Calu3 (cell line): Measurements from ENCODE around the gene CUTA. TPM values are rescaled to one million over a fixed set of nuclear protein-coding genes. Genes with fewer than 3 reads are reported as not detected.

Source experiments
- BruUV-seq: library from RNA; stranded (reverse); fragments of 400-500 nt; replicated peaks from 2 replicates; lab custom pipeline; 2021; lab: Mats Ljungman, UMichigan
- CTCF ChIA-PET: fragments of 300-600 bp; sonication (Branson Sonifier 250); formaldehyde crosslinking; loops from one replicate; lab custom pipeline; 2022; ENCODE audit warnings: antibody characterized with exemption; lab: Charles Lee
- DNase-seq: peaks from one replicate; pipeline ENCODE4 v3.0.0; 2022
- H3K27ac Mint-ChIP-seq: one replicate; pipeline ENCODE4 v1.8.0; 2022; ENCODE audit warnings: mixed read lengths; ENCODE audit not compliant: unreplicated experiment
- H3K27me3 Mint-ChIP-seq: one replicate; pipeline ENCODE4 v1.8.0; 2022; ENCODE audit warnings: mixed read lengths; ENCODE audit not compliant: unreplicated experiment
- H3K36me3 Mint-ChIP-seq: one replicate; pipeline ENCODE4 v1.8.0; 2022; ENCODE audit warnings: mild to moderate bottlenecking, moderate library complexity, mixed read lengths; ENCODE audit not compliant: insufficient read depth, unreplicated experiment
- H3K4me1 Mint-ChIP-seq: one replicate; pipeline ENCODE4 v1.8.0; 2022; ENCODE audit warnings: mild to moderate bottlenecking, low read depth, mixed read lengths; ENCODE audit not compliant: unreplicated experiment
- H3K4me3 Mint-ChIP-seq: one replicate; pipeline ENCODE4 v1.8.0; 2022; ENCODE audit warnings: mild to moderate bottlenecking, low read depth, moderate library complexity, mixed read lengths; ENCODE audit not compliant: unreplicated experiment
- H3K9me3 Mint-ChIP-seq: one replicate; pipeline ENCODE4 v1.8.0; 2022; ENCODE audit warnings: low read depth, mixed read lengths; ENCODE audit not compliant: unreplicated experiment
- intact Hi-C: fragments of 100-400 bp; cut with micrococcal nuclease; formaldehyde crosslinking; loops from one replicate; pipeline ENCODE4 v1.10.0; 2022; ENCODE audit not compliant: unreplicated experiment
- total RNA-seq: library from RNA; stranded (reverse); gene quantifications from 2 replicates; pipeline ENCODE4 v1.2.3, GENCODE V29; 2022
- TF ChIP-seq, protein P1 (sequence below): fragments of 200-600 bp; IDR thresholded peaks from one replicate; pipeline ENCODE4 v1.8.0; 2022; ENCODE audit warnings: antibody characterized with exemption; ENCODE audit not compliant: unreplicated experiment

Gene CUTA
- total RNA-seq, 1 experiment from 2014 or later, result 172 TPM

DNA sequence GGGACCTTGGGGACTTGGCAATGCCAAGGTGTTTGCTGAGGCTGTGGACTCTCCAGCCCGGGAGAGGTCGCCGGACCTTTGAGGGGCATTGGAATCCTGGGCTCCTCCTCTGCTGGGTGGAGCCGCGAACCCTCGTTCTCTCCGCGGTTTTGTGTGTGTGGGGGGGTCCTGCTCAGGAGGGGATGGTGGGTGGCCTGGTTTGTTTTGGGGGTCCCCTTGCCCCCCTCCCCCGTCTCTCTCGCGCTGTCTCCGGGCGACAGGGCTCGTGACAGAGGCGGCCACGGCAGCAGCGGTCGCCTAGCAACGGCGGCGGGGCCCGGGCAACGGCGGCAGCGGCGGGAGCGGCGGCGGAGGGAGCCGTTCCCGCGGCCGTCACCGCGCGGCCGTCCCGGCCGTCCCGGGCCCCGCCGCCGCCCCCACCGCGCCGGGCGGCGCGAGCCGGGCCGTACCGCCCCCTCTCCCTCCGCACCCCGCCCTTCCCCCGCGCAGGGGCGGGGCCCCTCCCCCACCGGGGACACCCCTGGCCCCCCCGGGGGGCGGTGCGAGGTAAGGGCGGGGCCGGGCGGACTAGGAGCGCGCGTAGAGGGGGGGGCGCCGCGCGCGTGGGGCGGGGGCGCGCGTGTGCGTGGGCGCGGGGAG lies 9.8 kb upstream of the CUTA start:
- BruUV-seq, result no TSS peak
- peak overlapping the region; percentile 42 for H3K27ac Mint-ChIP-seq
- intact Hi-C loops, result loop anchor here (5.0 kb wide), 1 partner anchor 35 kb away; the partner anchor contains the start of gene KIFC1
- CTCF ChIA-PET, result no interaction called here
- peaks cover 49% of the 10 kb centered on the region for H3K4me1 Mint-ChIP-seq
- DNase-seq, result peak; percentile 75
- TF ChIP-seq, protein P1, sequence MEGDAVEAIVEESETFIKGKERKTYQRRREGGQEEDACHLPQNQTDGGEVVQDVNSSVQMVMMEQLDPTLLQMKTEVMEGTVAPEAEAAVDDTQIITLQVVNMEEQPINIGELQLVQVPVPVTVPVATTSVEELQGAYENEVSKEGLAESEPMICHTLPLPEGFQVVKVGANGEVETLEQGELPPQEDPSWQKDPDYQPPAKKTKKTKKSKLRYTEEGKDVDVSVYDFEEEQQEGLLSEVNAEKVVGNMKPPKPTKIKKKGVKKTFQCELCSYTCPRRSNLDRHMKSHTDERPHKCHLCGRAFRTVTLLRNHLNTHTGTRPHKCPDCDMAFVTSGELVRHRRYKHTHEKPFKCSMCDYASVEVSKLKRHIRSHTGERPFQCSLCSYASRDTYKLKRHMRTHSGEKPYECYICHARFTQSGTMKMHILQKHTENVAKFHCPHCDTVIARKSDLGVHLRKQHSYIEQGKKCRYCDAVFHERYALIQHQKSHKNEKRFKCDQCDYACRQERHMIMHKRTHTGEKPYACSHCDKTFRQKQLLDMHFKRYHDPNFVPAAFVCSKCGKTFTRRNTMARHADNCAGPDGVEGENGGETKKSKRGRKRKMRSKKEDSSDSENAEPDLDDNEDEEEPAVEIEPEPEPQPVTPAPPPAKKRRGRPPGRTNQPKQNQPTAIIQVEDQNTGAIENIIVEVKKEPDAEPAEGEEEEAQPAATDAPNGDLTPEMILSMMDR, result no peak
- peaks cover 11% of the 10 kb centered on the region for H3K27me3 Mint-ChIP-seq
- H3K9me3 Mint-ChIP-seq, result no peaks in the 10 kb centered on the region
- H3K36me3 Mint-ChIP-seq, result peaks cover 47% of the 10 kb centered on the region
- H3K4me3 Mint-ChIP-seq, result peak overlapping the region; percentile 87

DNA sequence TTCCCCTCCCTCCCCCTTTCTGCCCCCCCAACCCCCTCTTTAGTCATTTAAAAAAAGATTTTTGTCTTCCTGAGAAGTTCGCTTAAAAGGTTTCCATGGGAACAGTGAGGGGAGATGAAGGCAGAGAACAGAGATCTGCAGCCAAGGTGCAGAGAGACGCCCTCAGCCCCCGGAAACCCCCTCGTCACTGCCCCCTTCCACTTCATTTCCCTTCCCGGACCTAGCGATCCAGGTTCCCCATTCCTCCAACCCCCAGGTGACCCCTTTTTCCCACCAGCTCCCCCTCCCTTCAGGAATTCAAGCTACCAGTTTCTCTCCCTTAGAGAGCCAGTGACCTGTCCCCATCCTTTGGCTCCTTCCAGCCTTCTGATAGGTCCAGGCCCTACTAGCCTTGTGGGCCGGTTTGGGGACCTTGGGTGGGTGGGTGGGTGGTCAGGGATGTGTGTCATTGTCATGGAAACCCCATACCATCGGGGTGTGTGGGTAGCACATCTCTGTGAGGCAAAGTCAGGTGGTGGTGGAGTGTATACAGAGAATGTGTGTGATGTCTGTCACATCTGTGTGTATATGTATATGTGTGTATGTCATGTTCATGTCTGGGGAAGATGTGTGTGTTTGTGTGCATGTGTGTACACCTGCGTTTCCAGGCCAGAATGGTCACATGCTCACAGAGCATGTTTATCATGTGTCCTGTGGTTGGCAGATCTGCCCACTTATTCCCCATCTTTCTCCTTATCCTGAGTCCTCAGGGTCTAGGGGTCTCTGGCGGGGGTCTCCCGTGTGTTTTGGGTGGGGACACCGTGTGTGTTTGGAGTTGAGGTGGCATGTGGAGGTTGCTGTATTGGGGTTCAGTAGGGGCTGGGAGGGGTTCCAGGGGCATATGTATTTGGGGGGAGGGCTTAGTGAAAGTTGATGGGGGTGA lies 8.9 kb upstream of the CUTA start:
- no TSS peak for BruUV-seq
- Mint-ChIP-seq H3K36me3 (peaks cover 47% of the 10 kb centered on the region), H3K4me1 (peaks cover 49% of the 10 kb centered on the region), H3K27me3 (peaks cover 19% of the 10 kb centered on the region), H3K9me3 (no peaks in the 10 kb centered on the region), H3K4me3 (peak overlapping the region; percentile 87), H3K27ac (peak overlapping the region; percentile 64)
- DNase-seq, result no peak
- TF ChIP-seq, protein P1, result no peak
- intact Hi-C loops, result loop anchor here (5.0 kb wide), 1 partner anchor 35 kb away; the partner anchor contains the start of gene KIFC1
- CTCF ChIA-PET, result interaction anchor here (0.6 to 2.0 kb wide), 10 partner anchors 34 to 427 kb away, joined by 3 to 10 read pairs (median 5); partner anchors contain the start of genes BAK1, UQCC2 and ZBTB22

DNA sequence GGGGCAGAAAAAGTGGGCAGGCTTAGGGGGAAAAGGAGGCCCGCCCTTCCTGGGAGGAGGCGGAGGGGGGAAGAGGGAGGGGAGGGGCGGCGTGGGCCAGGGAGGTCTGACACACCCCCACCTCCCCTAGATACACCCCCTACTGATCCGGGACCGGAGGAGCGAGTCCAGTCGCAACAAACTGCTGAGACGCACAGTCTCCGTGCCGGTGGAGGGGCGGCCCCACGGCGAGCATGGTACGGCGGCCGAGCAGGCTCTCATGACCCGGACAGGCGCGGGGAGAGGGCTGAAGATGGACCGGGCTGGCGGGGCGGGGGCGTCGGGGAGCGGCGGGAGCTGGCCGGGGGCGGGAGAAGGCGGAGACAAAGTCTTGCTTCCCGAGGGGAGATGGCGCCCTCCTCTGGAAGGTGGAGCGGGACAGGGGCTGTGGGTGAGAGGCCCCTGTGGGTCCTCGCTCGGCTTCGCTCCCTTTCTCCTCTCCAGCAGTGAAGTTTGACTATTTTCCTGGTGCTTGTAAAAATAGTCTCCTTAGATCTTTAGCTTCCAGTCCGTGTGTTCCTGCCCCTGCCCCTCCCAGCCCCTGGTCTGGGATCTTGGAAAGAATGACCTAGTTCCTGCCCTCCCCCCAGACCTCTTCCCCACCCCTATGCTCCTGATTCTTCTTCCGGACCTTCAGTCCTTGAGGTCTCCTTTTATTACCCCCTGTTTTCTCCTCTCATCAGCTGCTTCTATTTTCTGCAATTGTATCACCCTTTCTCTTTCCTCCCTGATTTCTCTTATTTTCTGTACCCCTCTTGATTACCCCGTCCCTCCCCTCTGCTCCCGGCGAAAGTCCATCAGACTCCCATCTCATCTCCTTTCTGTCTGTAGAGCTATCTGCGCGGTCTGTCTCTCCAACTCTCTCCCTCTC lies 8.0 kb upstream of the CUTA start:
- Mint-ChIP-seq H3K36me3 (peaks cover 47% of the 10 kb centered on the region), H3K27me3 (peaks cover 28% of the 10 kb centered on the region), H3K4me3 (peak overlapping the region; percentile 87), H3K27ac (peak overlapping the region; percentile 64), H3K4me1 (peaks cover 49% of the 10 kb centered on the region), H3K9me3 (no peaks in the 10 kb centered on the region)
- CTCF ChIA-PET, result interaction anchor here (0.5 to 2.0 kb wide), 16 partner anchors 31 to 1762 kb away, joined by 3 to 10 read pairs (median 4); partner anchors contain the start of genes B3GALT4, BAK1, UQCC2 and ZBTB22
- TF ChIP-seq, protein P1, result peak; percentile 76
- intact Hi-C loops, result loop anchor here (5.0 kb wide), 1 partner anchor 34 kb away; the partner anchor contains the start of gene KIFC1
- DNase-seq, result peak; percentile 95
- BruUV-seq, result TSS peak; percentile 44
